SK-N-DZ (cell line): ENCODE data around the gene FNDC3B.

ENCODE experiments used
- DNase-seq: peaks from one replicate; pipeline ENCODE4 v3.0.0-alpha.2; 2015; ENCODE audit warnings: low spot score

The FNDC3B gene

GRCh38 chr3:172328282-172328681 is 288.9 kb downstream of the FNDC3B start:
- no peak for DNase-seq

- DNase-seq: no peak
Measured at GRCh38 chr3:172329070-172329469, 289.7 kb downstream of the FNDC3B start.

GRCh38 chr3:172330413-172330812 is 291.0 kb downstream of the FNDC3B start:
- DNase-seq: no peak

GRCh38 chr3:172332256-172333041 is 293.1 kb downstream of the FNDC3B start:
- peak; percentile 57 for DNase-seq

GRCh38 chr3:172333042-172333377 is 293.6 kb downstream of the FNDC3B start:
- DNase-seq: no peak

- DNase-seq: no peak
Measured at GRCh38 chr3:172333692-172334457, 294.5 kb downstream of the FNDC3B start.

- DNase-seq: no peak
Measured at GRCh38 chr3:172334671-172335207, 295.4 kb downstream of the FNDC3B start.

- no peak for DNase-seq
Measured at GRCh38 chr3:172339892-172340291, 300.5 kb downstream of the FNDC3B start.

GRCh38 chr3:172340583-172340982 is 301.2 kb downstream of the FNDC3B start:
- no peak for DNase-seq

- peak; percentile 63 for DNase-seq
Measured at GRCh38 chr3:172341482-172342059, 302.2 kb downstream of the FNDC3B start.

- no peak for DNase-seq
Measured at GRCh38 chr3:172342097-172342659, 302.8 kb downstream of the FNDC3B start.

- no peak for DNase-seq
Measured at GRCh38 chr3:172343117-172343516, 303.7 kb downstream of the FNDC3B start.

GRCh38 chr3:172343979-172344378 is 304.6 kb downstream of the FNDC3B start:
- no peak for DNase-seq

GRCh38 chr3:172346161-172346560 is 306.8 kb downstream of the FNDC3B start:
- DNase-seq: no peak

GRCh38 chr3:172347895-172348679 is 308.7 kb downstream of the FNDC3B start:
- DNase-seq: no peak

- no peak for DNase-seq
Measured at GRCh38 chr3:172351895-172352466, 312.6 kb downstream of the FNDC3B start.

- DNase-seq: no peak
Measured at GRCh38 chr3:172352786-172353185, 313.4 kb downstream of the FNDC3B start.

GRCh38 chr3:172354931-172355499 is 315.6 kb downstream of the FNDC3B start:
- peak; percentile 13 for DNase-seq

- no peak for DNase-seq
Measured at GRCh38 chr3:172355836-172356235, 316.5 kb downstream of the FNDC3B start.

GRCh38 chr3:172356427-172356826 is 317.0 kb downstream of the FNDC3B start:
- no peak for DNase-seq
